Amniotic epithelial cell (primary cell): ENCODE data around the gene NRARP.
"Not testable (repeated sequence)": the region's sequence is repeated elsewhere in the genome, so short reads cannot be mapped to it uniquely, and the experiment has no call there.

Experiments
- DNase-seq: peaks from one replicate; pipeline ENCODE4 v3.0.0-alpha.2; 2010; ENCODE audit warnings: low read depth

Gene NRARP, protein sequence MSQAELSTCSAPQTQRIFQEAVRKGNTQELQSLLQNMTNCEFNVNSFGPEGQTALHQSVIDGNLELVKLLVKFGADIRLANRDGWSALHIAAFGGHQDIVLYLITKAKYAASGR

DNA sequence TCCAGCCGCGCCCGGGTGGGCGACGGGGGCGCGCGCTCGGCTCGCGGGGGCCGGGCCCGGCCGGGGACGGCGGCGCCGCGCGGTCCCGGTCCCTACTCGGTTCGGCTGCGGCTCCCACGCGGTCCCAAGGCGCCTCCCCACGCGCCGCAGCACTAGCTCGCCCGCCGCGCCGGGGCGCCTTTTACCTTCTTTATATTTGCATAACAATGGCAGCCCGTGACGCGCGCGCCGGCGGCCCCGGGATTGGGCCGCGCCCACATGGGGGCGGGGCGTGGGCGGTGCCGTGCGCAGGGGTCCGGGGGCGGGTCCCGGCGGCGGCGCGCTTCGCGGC is at the start of gene NRARP:
Gene NRARP (minus strand): TSS at position 154 of the 331 bp plus-strand sequence. CDS start 343 bp downstream, outside the sequence.
- peak; percentile 65 for DNase-seq

DNA sequence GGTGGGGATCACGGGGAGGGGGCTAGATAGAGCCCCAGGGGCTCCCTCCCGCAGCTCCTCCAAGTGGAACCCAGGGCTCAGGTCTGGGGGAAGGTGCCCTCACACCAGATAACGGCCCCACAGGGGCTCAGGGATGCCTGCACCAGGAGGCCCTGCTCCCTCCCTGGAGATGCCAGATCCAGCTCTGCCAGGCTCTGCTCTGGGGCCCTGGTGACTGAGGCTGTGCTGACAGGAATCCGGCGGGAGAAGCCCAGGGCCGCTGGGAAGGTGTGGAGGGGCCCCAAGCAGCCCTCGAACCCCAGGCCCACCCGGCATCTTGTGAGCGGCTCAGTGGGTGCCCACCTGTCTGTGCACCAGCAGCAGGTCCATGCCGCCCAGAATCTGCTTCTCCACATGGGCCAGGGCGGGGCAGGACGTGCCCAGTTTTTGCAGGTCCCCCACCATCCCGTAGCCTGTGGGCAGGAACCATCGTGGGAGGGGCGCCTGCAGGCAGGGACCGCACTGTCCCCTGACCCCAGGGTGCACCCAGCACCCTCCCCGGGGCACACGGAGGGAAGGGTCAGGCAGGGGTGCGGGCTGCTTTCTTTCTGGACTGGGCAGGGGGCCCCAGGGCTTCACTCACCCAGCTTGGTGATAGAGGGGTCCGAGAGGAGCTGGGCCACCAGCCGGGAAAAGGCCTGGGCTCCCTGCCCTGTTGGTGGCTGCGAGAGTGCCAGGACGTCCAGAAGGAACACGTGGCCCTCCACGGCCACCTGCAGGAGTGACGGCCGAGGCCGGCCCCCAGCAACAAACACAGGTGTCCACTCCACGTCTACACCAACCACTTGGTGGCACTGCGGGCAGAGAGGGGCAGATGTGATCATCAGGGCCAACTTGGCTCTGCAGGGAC is 48.9 kb upstream of the NRARP start:
- DNase-seq, result no peak

DNA sequence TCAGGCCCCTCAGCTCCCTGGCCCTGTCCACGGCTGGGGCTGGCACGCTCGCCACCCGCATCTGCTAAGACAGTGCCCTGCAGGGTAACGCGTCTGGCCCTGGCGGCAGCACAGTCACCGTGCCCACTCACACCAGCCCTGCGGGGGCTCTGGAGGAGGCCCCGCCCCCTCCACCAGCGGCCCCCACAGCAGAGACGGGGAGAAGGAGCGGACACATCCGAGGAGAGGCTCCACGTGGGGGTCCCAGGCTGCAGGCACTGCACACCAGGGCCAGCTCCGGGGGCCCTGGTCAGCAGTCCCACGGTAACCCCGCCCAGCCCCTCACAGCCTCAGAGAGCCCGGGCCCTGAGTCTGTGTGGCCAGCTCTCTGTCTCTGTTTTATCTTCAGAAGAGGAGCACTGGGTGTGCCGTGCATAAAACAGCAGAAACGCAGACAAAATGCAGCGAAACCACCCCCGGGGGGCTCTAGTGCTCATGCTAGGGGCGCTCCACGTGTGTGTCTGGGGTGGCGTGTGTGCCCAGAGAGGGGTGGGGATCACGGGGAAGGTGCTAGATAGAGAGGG is 47.5 kb upstream of the NRARP start:
- no peak for DNase-seq

DNA sequence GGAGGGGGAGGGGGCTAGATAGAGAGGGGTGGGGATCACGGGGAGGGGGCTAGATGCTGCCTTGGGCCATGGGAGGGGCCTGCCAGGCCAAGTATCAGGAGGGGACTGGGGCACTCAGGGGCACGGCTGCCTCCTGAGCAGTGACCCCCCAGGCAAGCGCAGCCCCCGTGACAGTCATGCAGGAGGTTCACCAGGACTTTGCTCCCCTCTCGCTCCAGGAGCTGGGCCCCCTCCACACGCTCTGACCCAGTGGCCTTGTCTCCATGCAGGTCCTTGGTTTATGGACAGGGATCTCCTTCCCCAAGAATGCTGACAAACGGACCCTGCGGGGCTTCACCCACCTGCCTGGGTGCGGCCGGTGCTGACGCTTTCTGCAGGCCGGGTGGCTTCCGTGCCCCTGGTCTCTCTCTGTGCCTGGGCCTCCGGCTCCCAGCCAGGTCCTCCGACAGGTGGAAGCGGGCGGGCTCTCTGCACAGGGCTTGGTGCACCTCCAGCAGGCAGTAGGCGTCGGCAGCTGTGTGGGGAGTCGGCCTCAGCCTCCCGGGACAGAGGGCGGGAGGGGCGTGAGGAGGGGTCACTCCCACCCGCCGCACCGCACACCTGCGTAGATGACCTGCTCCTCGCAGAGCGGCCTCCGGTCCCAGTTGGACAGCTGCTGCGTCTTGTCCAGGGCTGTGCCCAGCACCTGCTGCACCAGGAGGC is 46.8 kb upstream of the NRARP start:
- DNase-seq, result no peak

DNA sequence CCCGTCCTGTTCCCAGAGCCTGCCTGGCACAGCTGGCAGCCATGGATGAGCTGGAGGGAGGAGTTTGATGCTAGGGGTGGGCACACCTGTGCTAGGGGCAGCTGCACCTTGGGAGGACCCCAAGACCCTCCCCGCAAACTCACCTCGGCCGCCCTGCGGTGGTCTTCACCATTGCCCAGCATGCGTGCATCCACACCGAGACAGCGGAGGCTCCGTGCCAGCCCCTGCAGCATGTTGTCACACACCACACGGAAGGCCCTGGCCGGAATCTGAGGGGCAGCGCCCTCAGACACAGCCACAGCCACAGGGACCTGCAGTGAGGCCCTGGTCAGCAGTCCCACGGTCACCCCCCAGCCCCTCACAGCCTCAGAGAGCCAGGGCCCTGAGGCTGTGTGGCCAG is 45.9 kb upstream of the NRARP start:
- no peak for DNase-seq

DNA sequence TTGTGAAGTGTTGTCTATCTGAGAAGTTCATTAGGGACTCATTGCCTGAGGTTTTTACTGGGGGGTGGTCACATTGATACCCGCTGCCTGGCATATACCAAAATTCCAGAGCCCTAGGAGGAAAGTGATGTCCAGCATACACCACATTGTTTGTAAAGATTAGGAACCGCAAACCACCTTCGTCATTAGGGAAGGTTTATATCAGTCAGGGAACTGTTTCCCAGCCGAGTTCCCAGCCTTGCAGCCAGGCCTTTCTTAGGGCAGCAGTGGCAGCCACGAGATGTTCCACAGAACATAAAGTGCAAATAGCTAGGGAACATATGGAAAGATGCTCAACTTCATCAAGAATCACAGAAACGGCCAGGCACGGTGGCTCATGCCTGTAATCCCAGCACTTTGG is 40.4 kb upstream of the NRARP start:
- no peak for DNase-seq

DNA sequence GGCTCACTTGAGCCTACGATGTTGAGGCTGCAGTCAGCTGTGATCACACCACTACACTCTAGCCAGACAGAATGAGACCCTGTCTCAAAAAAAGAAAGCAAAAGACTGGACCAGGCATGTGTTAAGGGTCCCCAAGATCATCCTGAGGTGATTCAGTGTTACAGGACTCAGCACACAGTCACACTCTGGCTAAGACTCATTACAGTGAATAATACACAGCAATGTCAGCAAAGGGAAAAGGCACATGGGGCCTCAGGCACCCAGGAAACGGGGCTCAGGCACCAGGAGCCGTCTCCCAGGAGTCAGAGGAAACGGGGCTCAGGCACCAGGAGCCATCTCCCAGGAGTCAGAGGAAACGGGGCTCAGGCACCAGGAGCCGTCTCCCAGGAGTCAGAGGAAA is 39.2 kb upstream of the NRARP start:
- no peak for DNase-seq

DNA sequence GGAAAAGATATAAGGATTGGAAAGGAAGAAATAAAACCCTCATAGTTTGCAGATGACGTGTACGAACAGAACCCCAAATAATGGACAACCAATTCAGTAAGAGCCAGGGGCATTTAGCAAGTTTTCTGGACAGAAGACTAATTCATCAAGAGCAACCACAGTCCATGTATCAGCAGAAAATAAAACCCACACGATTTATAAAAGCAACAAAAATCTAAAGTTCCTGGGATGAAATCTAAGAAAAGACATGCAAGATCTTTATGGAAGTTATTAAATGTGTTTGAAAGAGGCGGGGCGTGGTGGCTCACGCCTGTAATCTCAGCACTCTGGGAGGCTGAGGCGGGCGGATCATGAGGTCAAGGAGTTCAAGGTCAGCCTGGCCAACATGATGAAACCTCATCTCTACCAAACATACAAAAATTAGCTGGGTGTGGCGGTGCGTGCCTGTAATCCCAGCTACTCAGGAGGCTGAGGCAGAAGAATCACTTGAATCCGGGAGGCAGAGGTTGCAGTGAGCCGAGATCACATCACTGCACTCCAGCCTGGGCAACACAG is 37.9 kb upstream of the NRARP start:
- peak; percentile 99 for DNase-seq

DNA sequence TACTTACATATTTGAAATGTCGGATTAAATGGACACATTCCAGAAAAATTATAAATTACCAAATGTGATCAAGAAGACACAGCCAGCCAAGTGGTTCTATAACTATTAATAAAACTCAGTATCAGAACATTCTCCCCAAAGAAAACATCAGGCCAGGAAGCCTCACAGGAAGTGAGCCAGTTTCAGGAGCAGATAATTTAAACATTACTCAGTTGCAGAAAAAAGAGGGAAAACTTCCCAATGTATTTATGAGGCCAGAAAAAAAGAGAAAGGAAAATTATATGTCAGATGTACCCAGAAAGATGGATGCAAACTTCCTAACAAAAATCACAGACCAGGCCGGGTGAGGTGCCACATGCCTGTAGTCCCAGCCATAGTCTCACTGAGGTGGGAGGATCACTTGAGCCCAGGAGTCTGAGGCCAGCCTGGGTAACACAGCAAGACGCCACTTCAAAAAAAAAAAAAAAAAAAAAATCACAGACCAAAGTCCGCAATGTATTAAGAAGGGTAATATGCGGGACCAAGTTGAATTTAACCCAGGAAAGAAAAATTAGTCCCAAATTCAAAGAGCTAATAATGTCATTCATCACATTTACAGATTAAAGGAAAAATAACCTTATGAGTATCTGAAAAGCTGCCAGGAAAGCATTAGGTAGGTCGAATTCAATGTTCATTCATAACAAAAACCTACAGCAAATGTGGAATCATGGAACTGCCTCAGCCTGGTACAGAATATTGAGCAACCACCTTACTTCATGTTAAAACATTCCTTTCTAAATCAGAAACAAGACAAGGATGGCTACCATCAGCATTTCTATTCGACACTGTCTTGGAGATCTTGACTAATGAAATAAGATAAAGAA is 37.2 kb upstream of the NRARP start:
- DNase-seq, result no peak

DNA sequence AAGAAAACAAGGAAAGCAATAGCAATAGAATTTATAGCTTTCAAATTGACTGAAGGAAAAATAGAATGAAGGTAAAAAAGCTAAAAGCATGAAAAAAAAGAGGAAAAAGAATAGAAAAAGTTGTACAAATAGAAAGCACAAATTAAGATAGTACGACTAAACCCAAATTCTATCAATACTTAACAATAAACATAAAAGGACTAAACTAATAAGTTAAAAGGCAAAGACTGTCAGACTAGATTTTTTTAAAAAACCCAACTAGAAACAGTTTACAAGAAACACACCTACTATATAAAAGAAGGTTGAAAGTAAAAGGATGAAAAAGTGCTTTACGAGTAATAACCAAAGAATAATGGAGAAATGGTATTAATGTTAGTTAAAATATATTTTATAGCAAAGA is 34.7 kb upstream of the NRARP start:
- no peak for DNase-seq

DNA sequence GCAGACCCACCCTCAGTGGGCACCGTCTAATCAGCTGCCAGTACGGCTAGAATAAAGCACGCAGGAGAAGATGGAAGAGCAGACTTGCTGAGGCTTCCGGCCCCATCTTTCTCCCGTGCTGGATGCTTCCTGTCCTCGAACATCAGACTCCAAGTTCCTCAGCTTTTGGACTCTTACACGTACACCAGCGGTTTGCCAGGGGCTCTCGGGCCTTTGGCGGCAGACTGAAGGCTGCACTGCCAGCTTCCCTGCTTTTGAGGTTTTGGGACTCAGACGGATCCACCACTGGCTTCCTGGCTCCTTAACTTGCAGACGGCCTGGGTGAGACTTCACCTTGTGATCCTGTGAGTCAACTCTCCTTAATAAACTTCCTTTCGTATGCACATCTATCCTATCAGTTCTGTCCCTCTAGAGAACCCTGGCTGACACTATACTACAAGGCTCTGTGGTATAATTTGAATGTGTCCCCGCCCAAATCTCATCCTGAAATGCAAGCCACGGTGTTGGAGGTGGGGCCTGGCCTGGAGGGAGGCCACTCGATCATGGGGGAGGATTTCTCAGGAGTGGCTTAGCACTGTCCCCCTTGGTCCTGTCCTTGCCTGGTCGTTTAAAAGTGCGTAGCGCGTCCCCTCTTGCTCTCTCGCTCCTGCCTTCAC is 31.1 kb upstream of the NRARP start:
- DNase-seq, result peak; percentile 26

DNA sequence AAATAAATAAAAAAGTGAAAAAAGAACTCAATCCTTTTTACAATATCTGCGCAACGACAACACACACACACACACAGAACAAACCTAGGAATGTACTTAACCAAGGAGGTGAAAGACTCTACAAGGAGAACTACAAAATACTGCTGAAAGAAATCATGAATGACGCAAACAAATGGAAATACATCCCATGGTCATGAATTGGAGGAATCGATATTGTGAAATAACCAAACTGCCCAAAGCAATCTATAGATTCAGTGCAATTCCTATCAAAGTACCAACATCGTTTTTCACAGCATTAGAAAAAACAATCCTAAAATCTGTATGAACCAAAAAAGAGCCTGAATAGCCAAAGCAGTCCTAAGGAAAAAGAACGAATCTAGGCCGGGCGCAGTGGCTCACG is 29.9 kb upstream of the NRARP start:
- no peak for DNase-seq

DNA sequence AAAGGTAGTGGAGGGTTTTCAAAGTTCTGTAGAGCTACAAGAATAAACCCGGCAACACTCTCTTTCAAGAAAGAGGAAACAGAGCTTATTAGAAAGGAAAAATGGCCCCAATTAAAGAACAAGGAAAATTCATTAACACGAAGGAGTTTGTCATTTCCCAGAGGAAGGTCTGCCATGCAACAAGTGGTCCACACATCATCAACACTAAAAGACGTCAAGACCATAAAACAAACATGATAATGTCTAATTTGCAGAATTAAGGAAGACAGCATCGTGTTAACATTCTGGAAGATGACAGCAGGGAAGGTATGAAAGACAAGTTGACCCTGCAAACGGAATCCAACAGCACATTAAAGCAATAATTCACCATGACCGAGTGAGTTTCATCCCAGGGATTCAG is 28.6 kb upstream of the NRARP start:
- DNase-seq, result no peak

DNA sequence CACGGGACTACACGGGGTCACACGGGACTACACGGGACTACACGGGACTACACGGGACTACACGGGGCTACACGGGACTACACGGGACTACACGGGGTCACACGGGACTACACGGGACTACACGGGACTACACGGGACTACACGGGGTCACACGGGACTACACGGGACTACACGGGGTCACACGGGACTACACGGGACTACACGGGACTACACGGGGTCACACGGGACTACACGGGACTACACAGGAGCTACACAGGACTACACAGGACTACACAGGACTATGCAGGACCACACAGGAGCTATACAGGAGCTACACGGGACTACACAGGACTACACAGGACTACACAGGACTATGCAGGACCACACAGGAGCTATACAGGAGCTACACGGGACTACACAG is 27.5 kb upstream of the NRARP start:
- not testable (repeated sequence) for DNase-seq

DNA sequence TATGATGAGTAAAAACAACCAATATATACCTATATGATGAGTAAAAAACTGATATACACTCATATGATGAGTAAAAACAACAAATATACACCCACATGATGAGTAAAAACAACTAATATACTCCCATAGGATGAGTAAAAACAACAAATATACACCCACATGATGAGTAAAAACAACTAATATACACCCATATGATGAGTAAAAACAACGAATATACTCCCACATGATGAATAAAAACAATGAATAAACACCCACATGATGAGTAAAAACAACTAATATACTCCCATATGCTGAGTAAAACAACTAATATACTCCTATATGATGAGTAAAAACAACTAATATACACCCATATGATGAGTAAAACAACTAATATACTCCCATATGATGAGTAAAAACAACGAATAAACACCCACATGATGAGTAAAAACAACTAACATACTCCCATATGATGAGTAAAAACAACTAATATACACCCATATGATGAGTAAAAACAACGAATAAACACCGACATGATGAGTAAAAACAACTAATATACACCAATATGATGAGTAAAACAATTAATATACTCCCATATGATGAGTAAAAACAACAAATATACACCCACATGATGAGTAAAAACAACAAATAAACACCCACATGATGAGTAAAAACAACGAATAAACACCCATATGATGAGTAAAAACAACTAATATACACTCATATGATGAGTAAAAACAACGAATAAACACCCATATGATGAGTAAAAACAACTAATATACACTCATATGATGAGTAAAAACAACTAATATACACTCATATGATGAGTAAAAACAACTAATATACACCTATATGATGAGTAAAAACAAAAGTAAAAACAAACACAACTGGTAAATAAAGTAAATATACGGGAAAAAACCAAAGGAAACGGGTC is 25.8 kb upstream of the NRARP start:
- DNase-seq, result not testable (repeated sequence)

DNA sequence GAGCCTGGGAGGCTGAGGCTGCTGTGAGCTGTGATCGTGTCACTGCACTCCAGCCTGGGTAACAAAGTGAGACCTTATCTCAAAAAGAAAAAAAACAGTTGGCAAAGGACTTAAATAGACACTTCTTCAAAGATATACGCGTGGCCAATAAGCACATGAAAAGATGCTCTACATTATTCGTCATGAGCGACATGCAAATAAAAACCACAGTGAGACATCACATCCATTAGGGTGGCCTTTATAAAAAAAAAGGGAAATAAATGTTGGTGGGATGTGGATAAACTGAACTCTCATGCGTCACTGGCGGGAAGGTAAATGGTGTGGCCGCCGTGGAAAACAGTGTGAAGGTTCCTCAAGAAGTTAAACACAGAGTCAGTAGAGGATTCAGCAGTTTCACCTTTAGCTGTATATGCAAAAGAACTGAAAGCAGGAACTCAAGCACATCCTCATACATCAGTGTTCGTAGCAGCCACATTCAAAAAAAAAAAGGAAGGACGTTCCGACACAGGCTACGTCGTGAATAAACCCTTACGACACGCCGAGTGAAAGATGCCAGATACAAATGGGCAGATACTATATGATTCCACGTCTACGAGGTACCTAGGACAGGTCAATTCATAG is 24.5 kb upstream of the NRARP start:
- no peak for DNase-seq

DNA sequence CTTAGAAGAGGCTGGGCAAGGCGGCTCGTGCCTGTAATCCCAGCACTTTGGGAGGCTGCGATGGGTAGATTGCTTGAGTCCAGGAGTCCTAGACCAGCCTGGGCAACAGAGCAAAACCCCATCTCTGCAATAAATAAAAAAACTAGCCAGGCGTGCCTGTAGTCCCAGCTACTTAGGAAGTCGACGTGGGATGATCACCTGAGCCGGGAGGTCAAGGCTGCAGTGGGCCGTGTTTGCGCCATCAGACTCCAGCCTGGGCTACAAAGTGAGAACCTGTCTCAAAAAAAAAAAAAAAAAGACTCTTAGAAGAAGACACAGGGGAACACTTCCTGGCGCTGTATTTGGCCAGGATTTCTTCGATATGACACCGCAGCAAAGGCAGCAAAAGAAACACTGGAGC is 23.7 kb upstream of the NRARP start:
- no peak for DNase-seq

DNA sequence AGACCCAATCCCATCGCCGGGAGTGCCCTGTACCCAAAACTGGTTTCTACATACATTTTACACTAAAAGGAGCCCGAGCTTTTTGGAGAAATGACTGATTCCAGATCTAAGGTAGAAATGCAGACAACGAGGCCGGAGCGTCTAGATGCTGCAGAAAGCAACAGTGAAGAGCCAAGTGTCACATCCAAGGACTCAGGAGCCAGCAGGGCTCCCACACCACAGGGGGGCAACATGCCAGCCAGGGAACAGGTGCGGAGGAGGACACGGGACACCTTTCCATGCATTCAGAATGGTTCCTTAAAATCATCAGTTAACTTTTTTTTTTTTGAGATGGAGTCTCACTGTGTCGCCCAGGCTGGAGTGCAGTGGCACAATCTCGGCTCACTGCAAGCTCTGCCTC is 23.1 kb upstream of the NRARP start:
- no peak for DNase-seq

DNA sequence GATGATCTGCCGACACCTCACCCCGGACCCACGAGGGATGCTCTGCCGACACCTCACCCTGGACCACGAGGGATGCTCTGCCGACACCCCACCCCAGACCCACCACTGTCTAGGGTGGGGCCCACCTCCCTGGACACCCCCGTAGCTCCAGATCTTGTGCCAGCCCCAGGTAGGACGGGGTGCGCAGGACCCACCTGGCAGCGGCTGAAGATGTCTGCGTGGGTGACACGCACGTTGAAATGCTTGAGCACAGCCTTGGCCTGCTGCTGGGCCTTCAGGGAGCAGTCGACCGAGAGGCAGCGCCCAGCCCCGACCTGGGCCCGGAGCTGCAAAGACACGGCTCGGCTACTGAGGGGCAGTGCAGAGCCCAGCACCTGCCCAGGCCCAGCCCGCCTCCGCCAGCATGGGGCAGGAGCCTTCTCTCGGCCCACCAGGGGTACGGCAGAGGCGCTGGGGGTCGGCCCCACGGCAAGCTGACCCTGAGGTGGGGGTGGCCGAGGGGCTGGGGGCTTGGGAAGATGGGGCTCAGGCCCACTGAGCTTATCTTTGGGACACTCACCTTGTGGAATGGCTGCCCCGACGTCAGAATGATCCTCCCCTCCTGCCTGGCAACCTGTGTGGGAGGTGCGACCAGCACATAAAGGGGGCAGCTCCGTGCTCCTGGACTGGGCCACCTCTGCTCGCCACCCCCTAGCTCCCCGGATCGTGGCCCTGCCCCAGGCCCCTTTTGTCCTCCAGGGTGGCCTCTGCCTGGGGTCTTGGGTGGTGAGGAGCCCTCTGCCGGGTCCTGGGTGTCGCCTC is 21.7 kb upstream of the NRARP start:
- no peak for DNase-seq
